Measurements from ENCODE around the gene CTCFL.

The CTCFL gene, protein sequence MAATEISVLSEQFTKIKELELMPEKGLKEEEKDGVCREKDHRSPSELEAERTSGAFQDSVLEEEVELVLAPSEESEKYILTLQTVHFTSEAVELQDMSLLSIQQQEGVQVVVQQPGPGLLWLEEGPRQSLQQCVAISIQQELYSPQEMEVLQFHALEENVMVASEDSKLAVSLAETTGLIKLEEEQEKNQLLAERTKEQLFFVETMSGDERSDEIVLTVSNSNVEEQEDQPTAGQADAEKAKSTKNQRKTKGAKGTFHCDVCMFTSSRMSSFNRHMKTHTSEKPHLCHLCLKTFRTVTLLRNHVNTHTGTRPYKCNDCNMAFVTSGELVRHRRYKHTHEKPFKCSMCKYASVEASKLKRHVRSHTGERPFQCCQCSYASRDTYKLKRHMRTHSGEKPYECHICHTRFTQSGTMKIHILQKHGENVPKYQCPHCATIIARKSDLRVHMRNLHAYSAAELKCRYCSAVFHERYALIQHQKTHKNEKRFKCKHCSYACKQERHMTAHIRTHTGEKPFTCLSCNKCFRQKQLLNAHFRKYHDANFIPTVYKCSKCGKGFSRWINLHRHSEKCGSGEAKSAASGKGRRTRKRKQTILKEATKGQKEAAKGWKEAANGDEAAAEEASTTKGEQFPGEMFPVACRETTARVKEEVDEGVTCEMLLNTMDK

DNA sequence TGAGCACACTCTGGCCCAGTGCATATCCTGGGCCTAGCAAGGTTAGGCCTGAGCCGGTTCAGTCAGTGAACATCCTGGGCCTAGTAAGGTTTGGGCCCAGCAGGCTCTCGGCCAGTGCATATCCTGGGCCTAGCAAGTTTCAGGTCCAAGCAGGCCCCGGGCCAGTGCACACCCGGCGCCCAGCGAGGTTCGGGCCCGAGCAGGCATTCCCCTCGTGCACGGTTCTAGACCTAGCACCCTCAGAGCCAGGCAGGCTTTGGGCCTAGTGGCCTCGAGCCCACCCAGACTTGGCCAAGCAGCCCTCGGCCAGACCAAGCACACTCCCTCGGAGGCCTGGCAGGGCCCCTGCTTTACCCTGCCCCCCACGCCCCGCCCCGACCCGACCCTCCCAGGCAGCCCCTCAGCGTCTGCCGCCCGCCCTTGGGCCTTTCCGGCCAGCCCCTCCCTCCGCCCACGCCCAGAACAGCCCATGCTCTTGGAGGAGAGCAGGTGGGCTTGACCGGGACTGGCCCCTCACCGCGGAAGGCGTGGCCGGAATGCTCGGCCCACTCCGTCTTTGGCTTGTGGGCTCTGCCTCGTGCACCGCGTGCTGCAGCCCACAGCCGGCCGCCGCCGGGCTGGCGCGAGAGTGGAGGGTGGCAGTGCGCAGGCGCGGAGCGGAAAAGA is at the start of gene CTCFL:
Gene CTCFL, minus strand, starts transcription at position 630 of the 666 bp plus-strand sequence. CDS start 935 bp downstream, outside the sequence.
- H3K4me1 ChIP-seq (ENCODE audit: control insufficient read depth, insufficient read depth, low read length, unreplicated experiment) = no peaks in the 10 kb centered on the region
- H3K27me3 ChIP-seq (ENCODE audit: insufficient read depth, low read length) = peaks cover 32% of the 10 kb centered on the region
- no peak within 1 kb of the TSS for H3K4me3 ChIP-seq (ENCODE audit: low read depth, low read length)
- no peak within 1 kb of the TSS for H3K27ac ChIP-seq (ENCODE audit: low read depth, low read length)
- H2AFZ ChIP-seq (ENCODE audit: low read length, unreplicated experiment) = no peak within 1 kb of the TSS
- no peaks in the 10 kb centered on the region for H3K79me2 ChIP-seq (ENCODE audit: control insufficient read depth, insufficient read depth, low read length, unreplicated experiment)
- no peaks in the 10 kb centered on the region for H3K36me3 ChIP-seq (ENCODE audit: insufficient read depth, low read length)

DNA sequence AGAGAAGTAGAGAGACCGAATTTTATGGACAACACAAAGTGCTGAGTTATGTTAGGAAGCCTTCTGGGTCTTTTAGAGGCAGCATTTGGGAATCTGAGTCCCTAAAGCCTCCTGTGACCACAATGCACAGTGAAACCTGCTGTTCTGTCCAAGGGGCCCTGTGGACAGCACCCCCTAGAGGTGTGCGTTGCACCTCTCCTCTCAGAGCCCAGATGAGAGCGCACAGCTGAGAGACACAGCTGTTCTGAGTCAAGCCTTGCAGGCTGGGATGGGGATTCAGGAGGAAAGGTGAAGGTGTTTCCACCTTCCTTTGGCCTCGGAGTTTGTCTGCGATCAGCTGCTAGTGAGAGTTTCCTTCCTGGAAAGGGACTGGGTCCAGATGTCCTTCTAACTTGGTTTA is 49.0 kb upstream of the CTCFL start:
- Histone ChIP-seq H3K27ac (ENCODE audit: low read depth, low read length) (no peak overlapping the region), H3K79me2 (ENCODE audit: control insufficient read depth, insufficient read depth, low read length, unreplicated experiment) (no peaks in the 10 kb centered on the region), H3K36me3 (ENCODE audit: insufficient read depth, low read length) (no peaks in the 10 kb centered on the region), H2AFZ (ENCODE audit: low read length, unreplicated experiment) (no peak overlapping the region), H3K4me3 (ENCODE audit: low read depth, low read length) (no peak overlapping the region), H3K4me1 (ENCODE audit: control insufficient read depth, insufficient read depth, low read length, unreplicated experiment) (no peaks in the 10 kb centered on the region), H3K27me3 (ENCODE audit: insufficient read depth, low read length) (peaks cover 92% of the 10 kb centered on the region)

GRCh38 chr20:57573242-57573641 is 48.3 kb upstream of the CTCFL start:
- Histone ChIP-seq H3K27ac (ENCODE audit: low read depth, low read length) (no peak overlapping the region), H3K4me1 (ENCODE audit: control insufficient read depth, insufficient read depth, low read length, unreplicated experiment) (no peaks in the 10 kb centered on the region), H3K79me2 (ENCODE audit: control insufficient read depth, insufficient read depth, low read length, unreplicated experiment) (no peaks in the 10 kb centered on the region), H3K27me3 (ENCODE audit: insufficient read depth, low read length) (peaks cover 95% of the 10 kb centered on the region), H3K4me3 (ENCODE audit: low read depth, low read length) (no peak overlapping the region), H2AFZ (ENCODE audit: low read length, unreplicated experiment) (no peak overlapping the region), H3K36me3 (ENCODE audit: insufficient read depth, low read length) (no peaks in the 10 kb centered on the region)

GRCh38 chr20:57571782-57572416 is 47.0 kb upstream of the CTCFL start:
- Histone ChIP-seq H3K4me1 (ENCODE audit: control insufficient read depth, insufficient read depth, low read length, unreplicated experiment) (no peaks in the 10 kb centered on the region), H2AFZ (ENCODE audit: low read length, unreplicated experiment) (no peak overlapping the region), H3K79me2 (ENCODE audit: control insufficient read depth, insufficient read depth, low read length, unreplicated experiment) (no peaks in the 10 kb centered on the region), H3K27ac (ENCODE audit: low read depth, low read length) (no peak overlapping the region), H3K4me3 (ENCODE audit: low read depth, low read length) (no peak overlapping the region), H3K27me3 (ENCODE audit: insufficient read depth, low read length) (peaks cover 95% of the 10 kb centered on the region), H3K36me3 (ENCODE audit: insufficient read depth, low read length) (no peaks in the 10 kb centered on the region)

- H3K4me3 ChIP-seq (ENCODE audit: low read depth, low read length) = no peak overlapping the region
- H3K27me3 ChIP-seq (ENCODE audit: insufficient read depth, low read length) = peaks cover 94% of the 10 kb centered on the region
- H3K36me3 ChIP-seq (ENCODE audit: insufficient read depth, low read length) = no peaks in the 10 kb centered on the region
- H2AFZ ChIP-seq (ENCODE audit: low read length, unreplicated experiment) = no peak overlapping the region
- H3K4me1 ChIP-seq (ENCODE audit: control insufficient read depth, insufficient read depth, low read length, unreplicated experiment) = no peaks in the 10 kb centered on the region
- H3K27ac ChIP-seq (ENCODE audit: low read depth, low read length) = no peak overlapping the region
- H3K79me2 ChIP-seq (ENCODE audit: control insufficient read depth, insufficient read depth, low read length, unreplicated experiment) = no peaks in the 10 kb centered on the region
Observed at GRCh38 chr20:57570920-57571319, 46.0 kb upstream of the CTCFL start.

GRCh38 chr20:57570145-57570850 is 45.4 kb upstream of the CTCFL start:
- H3K4me1 ChIP-seq (ENCODE audit: control insufficient read depth, insufficient read depth, low read length, unreplicated experiment) = no peaks in the 10 kb centered on the region
- no peaks in the 10 kb centered on the region for H3K36me3 ChIP-seq (ENCODE audit: insufficient read depth, low read length)
- H2AFZ ChIP-seq (ENCODE audit: low read length, unreplicated experiment) = no peak overlapping the region
- no peak overlapping the region for H3K4me3 ChIP-seq (ENCODE audit: low read depth, low read length)
- peaks cover 92% of the 10 kb centered on the region for H3K27me3 ChIP-seq (ENCODE audit: insufficient read depth, low read length)
- H3K79me2 ChIP-seq (ENCODE audit: control insufficient read depth, insufficient read depth, low read length, unreplicated experiment) = no peaks in the 10 kb centered on the region
- no peak overlapping the region for H3K27ac ChIP-seq (ENCODE audit: low read depth, low read length)

DNA sequence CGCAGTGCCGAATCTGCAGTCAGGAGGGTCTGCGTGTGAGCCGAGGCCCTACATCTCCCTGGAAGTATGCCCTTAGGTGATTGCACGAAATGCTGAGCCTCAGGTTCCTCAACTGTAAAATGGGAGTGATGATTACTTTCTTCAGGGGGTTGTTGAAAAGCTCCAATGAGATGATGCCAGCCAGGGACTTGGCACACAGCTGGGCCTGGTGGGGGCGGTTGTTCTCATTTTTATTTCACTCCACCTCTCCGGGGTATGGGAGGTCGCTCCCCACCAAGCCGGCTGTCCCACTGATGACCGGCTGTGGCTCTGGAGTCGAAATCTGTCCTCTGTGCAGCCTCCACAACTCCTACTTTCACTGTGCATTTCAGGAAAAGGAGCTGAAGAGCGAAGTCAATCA is 44.0 kb upstream of the CTCFL start:
- H3K4me1 ChIP-seq (ENCODE audit: control insufficient read depth, insufficient read depth, low read length, unreplicated experiment) = no peaks in the 10 kb centered on the region
- no peak overlapping the region for H3K27ac ChIP-seq (ENCODE audit: low read depth, low read length)
- H3K79me2 ChIP-seq (ENCODE audit: control insufficient read depth, insufficient read depth, low read length, unreplicated experiment) = no peaks in the 10 kb centered on the region
- H3K36me3 ChIP-seq (ENCODE audit: insufficient read depth, low read length) = no peaks in the 10 kb centered on the region
- peaks cover 89% of the 10 kb centered on the region for H3K27me3 ChIP-seq (ENCODE audit: insufficient read depth, low read length)
- no peak overlapping the region for H2AFZ ChIP-seq (ENCODE audit: low read length, unreplicated experiment)
- no peak overlapping the region for H3K4me3 ChIP-seq (ENCODE audit: low read depth, low read length)

DNA sequence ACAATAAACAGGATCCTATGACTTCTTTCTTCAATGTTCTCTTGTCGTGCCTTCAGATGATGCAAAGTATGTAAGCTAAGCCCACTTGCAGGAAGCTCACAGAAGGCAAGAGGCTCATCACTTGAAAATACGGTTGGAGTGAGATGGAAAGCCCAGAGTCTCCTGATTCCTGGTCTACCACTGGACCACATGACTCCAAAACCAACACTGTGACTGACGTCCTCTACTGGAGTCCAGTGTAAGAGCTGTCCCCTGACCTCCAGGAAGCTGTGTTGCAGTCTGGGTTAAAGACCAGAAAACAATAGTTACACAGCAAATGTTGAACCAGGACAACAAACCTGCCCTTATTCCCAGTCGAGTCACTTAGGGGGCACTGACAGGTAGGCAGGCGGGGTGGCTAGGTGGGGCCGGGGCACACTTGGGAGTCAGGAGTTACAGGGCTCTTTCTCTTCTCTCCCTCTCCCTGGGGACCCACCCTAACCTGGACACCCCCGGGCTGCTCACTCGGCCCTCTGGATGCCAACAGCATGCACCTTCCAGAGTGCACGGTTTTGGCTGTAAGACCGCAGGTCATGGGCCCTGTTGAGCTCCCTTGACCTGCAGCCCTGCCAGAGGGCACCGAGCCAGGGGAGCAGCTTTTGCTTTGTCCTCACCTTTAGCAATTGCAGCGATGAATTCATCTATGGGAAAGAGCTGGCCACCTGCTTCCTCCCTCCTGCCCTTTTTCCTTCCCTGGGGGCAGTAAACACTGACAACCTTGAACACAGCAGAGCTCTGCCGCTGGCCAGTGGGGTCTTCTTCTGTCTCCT is 43.4 kb upstream of the CTCFL start:
- no peaks in the 10 kb centered on the region for H3K79me2 ChIP-seq (ENCODE audit: control insufficient read depth, insufficient read depth, low read length, unreplicated experiment)
- no peaks in the 10 kb centered on the region for H3K36me3 ChIP-seq (ENCODE audit: insufficient read depth, low read length)
- H2AFZ ChIP-seq (ENCODE audit: low read length, unreplicated experiment) = no peak overlapping the region
- H3K4me3 ChIP-seq (ENCODE audit: low read depth, low read length) = no peak overlapping the region
- H3K27me3 ChIP-seq (ENCODE audit: insufficient read depth, low read length) = peaks cover 88% of the 10 kb centered on the region
- no peaks in the 10 kb centered on the region for H3K4me1 ChIP-seq (ENCODE audit: control insufficient read depth, insufficient read depth, low read length, unreplicated experiment)
- no peak overlapping the region for H3K27ac ChIP-seq (ENCODE audit: low read depth, low read length)

DNA sequence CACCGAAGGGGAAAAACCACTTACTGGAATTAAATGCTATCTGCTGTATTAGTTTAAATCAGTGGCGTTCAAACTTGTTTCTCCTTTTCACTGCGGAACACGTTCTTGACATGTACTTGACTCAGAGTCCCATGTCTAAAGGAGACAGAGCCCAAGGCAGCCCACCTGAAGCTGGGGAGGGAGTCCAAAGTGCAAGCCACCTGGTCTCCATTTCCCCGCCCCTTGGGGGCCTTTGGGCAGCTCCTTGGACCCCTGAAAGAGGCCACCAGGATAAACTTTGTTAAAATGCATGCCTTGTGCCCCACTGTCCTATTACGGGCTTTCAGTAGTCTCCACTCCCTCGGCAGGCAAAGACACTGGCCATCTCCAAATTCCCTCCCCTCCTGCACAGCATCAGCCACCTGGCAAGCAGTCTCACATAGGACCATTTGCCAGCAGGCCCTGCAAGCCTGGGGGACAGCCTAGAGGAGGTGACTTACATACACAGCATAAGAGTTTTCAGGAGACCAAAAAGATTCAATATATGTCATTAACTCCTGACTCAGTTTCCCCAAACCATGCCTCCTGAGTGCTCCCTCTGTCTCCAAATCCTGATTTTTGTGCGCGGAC is 42.6 kb upstream of the CTCFL start:
- Histone ChIP-seq H3K4me3 (ENCODE audit: low read depth, low read length) (no peak overlapping the region), H3K36me3 (ENCODE audit: insufficient read depth, low read length) (no peaks in the 10 kb centered on the region), H3K27ac (ENCODE audit: low read depth, low read length) (no peak overlapping the region), H2AFZ (ENCODE audit: low read length, unreplicated experiment) (no peak overlapping the region), H3K4me1 (ENCODE audit: control insufficient read depth, insufficient read depth, low read length, unreplicated experiment) (no peaks in the 10 kb centered on the region), H3K79me2 (ENCODE audit: control insufficient read depth, insufficient read depth, low read length, unreplicated experiment) (no peaks in the 10 kb centered on the region), H3K27me3 (ENCODE audit: insufficient read depth, low read length) (peaks cover 86% of the 10 kb centered on the region)

All from ACC112 (cell line).